ENCODE data around the gene HERPUD2.
"Not testable (repeated sequence)": the region's sequence is repeated elsewhere in the genome, so short reads cannot be mapped to it uniquely, and the experiment has no call there.

HERPUD2 gene

DNA sequence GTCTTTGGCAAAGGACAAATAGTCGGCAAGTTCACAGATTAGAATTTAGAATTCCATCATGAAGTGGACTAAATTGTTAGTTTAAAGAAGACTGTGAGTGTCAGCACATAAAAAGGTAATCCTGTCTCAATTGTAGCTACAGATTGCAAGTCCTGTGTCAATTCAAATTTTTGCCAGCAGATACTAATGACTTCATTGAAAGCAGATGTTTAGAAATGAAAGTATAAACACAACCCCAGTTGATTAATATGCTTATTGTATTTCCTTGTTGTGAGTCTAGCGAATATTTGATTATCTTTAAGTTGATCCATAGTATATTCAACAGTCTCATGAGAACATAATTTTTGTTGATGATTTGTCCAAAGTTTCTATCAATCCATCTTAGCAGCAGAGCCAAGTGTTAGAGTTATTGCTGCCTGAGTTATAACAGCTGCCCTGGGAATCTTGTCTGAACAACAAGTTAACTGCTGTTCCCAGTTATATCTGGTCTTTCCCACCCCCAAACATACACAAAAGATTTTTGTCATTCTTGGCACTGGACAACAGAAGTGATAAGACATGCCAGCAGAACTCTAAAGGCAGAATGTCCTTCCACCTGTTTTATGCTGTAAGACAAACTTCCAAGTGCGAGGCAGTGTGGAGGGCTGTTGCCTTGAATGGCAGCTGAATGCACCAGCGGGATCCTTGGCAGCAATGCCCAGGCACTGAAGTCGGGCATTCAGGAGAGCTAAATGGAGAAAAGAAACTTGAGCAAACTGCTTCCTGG lies 21.3 kb upstream of the HERPUD2 start:
- DNase-seq (ENCODE audit: insufficient read length, low spot score) (no peak), FAIRE-seq (no peak)

DNA sequence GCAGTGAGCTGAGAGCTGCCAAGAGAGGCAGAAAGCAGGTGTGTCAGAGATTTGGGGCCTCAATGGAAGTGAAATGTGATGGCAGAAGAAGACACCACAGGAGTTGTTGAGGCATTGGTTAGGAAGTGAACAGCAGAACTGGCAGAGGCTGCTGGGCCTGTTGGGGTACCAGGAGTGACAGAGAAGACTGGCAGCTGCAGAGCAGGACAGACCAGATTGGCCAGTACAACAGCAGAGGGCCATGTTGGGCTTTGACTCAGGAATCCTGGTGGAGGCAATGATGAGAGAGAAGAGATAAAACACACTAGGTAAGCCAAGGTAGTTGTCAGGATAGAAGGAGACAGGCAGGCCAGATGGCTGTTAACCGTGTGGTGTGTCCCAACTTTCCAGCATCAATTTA lies 19.9 kb upstream of the HERPUD2 start:
- no peak for DNase-seq (ENCODE audit: insufficient read length, low spot score)
- FAIRE-seq = no peak

DNA sequence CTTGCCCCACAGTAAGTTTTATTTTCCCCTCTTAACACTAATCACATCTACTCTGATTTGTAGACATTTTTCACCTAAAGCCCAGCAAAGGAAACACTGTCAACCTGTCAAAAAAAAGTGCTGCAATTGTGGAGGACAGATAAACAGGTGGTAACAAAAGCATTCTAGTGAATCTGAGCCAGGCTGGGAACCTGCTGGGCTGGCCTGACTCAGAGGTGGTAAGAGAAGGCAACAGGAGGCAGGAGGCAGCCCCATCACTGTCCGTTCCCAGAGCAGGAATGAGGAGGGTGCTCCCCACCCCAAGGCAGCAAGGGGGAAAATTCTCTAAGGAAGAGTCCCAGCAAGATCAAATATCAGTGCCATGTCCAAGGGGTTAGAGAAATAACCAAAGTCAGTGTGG lies 19.5 kb upstream of the HERPUD2 start:
- DNase-seq (ENCODE audit: insufficient read length, low spot score) (no peak), FAIRE-seq (no peak)

DNA sequence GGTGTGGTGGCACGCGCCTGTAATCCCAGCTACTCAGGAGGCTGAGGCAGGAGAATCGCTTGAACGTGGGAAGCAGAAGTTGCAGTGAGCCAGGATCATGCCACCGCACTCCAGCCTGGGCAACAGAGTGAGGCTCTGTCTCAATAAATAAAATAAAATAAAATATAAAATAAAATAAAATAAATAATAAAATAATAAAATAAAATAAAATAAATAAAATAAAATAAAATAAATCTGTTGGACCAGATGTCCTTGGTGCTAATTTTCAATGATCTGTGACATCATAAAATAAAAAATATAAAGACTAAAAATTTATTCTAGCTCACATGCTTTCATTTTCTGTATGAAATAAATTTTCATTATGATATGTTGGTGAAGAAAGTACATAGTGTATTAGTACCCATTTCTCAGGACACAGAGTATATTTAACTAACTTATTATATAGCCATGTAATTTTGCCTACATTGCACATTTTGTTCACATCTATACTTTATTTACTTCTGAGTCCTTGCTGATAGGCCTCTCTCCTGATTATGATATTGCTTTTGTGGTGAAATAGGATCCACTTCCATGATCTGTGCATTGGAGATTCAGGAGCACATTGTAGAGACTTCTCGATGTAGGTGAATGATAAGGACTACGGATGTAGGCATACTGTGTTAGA lies 17.8 kb upstream of the HERPUD2 start:
- DNase-seq (ENCODE audit: insufficient read length, low spot score) (no peak), FAIRE-seq (no peak)

DNA sequence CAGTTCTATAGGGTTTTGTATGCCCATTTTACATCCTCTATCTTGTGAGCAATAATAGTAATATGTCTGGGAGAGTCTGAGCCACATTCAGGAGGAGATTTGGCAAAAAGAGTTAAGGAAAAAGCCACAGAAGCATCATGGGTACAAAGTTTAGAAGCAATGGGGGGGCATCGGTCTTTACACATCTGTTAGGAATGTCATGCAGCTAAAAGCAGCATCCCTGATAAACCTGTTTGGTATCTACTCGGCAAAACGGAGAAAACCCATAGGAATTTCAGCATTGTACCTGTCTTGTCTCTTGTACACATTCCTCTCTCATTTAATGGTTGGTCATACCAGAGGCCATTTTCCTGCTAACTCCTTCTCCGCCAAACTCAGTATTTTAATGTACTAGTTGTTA lies 12.5 kb upstream of the HERPUD2 start:
- DNase-seq (ENCODE audit: insufficient read length, low spot score) (no peak), FAIRE-seq (no peak)

DNA sequence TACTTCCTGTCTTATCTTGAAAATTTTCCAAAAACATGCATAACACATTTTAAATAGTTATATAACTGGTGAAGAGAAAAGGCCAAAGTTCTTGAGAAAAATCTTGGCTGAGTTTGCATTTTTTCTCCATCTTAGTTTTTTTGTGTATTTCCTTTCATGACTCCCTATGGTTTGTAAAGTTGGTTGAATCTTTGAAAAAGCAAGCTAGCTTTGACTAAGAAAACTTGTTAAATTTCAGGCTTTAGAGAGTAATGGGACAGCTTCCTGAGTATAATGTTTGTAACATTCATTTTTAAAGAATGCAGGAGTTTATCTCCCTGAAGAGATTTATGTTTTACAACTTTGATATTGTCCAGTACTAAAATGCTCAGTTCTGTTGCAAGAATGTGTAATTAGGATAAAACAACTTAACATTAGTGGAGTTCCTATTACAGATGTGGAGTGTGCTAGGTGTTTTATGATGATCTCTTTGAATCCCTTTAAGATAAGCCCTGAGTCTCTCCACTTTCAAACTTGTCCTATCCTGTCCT lies 11.1 kb upstream of the HERPUD2 start:
- no peak for FAIRE-seq
- DNase-seq (ENCODE audit: insufficient read length, low spot score) = no peak

DNA sequence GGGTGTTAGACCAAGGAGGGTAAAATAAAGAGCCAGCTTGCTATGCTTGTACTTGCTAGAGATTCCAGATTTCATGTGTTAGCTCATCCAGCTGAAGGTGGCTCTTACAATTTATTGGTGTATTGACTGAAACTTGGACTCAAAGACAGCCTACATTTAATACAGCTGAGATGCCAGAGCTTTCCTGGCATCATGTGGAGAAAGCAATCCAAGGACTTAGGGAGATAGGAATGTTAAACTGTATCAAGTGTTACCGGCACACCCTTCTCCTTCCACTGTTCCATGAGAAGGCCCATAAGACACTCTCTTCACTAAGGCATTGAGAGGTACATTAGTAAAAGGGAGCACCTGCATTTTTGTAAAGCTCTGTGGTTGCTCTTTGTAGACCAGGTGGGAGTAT lies 9.3 kb upstream of the HERPUD2 start:
- no peak for FAIRE-seq
- DNase-seq (ENCODE audit: insufficient read length, low spot score) = no peak

DNA sequence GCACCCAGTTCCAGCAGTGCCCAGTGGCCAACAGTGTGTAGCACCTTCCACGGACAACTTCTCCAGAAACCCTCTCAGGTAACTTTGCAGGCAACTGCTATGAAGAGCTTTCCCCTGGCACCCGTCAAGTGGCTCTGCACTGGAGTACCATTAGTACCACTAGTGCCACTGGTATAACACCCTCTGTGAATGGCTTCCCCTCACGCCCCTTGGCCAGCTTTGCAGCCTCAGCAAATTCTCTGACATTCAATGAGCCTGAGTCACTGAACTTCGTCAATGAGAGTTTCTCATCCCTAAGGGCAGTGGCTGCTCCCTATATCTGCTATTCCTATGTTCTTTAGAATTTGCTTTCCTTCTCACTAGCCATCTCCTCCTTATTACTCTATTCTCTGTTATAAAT lies 7.6 kb upstream of the HERPUD2 start:
- DNase-seq (ENCODE audit: insufficient read length, low spot score) (no peak), FAIRE-seq (no peak)

DNA sequence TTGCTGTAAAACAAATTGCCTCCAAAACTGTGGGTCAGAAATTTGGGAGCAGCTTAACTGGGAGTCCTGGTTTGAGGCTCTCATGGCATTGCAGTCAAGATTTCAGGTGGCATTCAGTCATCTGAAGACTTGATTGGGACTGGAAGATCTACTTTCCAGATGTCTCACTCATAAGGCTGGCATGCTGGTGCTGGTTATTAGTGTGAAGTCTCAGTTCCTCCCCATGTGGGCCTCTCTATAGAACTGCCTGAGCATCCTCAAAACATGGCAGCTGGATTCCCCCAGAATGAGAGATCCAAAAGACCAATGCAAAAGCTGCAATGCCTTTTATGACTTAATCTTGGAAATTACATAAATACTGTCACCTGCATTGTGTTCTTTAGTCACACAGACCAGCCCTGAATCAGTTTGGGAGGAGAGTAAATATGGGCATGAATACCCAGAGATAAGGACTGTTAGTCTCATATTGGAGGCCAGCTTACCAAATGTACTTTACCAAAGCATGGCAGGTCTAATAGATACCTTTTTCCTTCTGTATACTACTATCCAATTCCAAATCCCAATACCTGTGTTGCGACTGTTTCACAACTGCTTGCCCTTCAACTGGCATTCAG lies 6.5 kb upstream of the HERPUD2 start:
- DNase-seq (ENCODE audit: insufficient read length, low spot score) (no peak), FAIRE-seq (no peak)

DNA sequence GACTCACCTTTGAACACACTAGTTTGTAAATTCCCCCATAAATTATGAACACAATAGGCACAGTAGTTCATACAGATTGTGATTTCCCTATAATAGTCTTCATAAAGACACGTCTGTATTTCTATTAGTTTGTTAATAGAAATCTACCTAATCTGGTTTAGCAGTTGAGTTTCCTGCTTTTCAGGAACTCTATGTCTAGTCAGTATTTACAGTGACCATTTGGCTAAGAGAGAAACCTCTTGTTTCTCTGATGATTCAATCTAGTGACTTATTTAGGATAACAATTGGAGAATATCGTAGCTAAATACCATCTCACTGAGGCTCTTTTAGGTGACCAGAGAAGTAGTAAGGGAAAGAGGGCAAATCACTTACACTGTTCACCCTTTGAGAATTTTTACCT lies 5.9 kb upstream of the HERPUD2 start:
- DNase-seq (ENCODE audit: insufficient read length, low spot score) = no peak
- FAIRE-seq = no peak

DNA sequence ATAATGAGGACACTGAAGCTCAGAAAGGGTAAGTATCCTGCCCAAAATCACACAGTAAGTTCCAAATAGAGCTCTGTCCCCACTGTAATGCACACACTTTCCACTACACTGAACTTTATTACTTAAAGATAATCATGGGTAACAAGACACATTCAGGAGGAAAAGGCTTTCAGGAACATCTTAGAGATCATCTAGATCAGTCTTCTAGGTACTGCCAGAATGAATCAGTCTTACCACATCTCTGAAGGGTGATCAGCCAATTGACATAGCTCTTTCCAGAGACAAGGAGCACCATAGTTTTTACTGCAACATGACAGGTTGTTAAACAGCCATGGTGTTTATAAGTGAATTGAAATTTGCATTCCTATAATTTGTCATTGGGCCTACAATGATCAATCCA lies 5.4 kb upstream of the HERPUD2 start:
- FAIRE-seq (no peak), DNase-seq (ENCODE audit: insufficient read length, low spot score) (no peak)

DNA sequence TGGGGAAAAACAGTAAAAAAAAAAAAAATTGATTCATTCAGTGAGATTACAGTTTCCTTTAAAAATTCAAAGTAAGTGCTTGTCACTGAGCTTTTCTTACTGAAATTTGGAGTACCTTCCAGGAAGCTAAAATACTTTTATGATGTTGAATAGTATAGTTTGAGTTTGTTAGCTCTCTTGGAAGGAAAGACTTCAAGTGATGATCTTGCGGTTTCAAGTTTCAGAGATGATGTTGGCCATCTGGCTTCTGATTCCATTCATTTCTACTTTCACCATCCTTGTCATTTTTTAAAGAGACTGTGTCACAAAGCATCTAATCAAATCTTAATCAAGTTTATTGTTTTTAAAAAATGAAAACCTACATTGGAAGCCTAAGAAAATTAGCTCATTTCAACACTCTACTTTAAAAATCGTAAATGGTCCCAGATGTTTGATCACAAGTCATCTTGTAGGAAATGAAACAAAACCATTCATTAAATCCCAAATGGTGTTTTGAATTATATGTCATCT lies 4.9 kb upstream of the HERPUD2 start:
- no peak for DNase-seq (ENCODE audit: insufficient read length, low spot score)
- FAIRE-seq = no peak

DNA sequence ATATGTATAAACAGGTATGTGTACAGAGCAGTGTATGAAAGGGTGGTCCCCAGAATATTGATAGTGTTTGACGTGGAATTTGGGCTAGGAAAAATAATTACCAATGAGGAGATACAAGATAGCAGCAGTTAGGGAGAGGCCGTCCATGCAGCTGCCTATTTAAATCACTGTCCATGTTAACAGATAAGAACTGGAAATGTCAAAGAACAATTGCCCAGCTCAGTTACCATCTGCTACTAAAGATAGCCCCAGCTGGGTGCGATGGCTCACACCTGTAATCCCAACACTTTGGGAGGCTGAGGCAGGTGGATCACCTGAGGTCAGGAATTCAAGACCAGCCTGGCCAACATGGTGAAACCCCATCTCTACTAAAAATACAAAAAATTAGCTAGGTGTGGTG lies 3.4 kb upstream of the HERPUD2 start:
- not testable (repeated sequence) for FAIRE-seq; DNase-seq (ENCODE audit: insufficient read length, low spot score)

DNA sequence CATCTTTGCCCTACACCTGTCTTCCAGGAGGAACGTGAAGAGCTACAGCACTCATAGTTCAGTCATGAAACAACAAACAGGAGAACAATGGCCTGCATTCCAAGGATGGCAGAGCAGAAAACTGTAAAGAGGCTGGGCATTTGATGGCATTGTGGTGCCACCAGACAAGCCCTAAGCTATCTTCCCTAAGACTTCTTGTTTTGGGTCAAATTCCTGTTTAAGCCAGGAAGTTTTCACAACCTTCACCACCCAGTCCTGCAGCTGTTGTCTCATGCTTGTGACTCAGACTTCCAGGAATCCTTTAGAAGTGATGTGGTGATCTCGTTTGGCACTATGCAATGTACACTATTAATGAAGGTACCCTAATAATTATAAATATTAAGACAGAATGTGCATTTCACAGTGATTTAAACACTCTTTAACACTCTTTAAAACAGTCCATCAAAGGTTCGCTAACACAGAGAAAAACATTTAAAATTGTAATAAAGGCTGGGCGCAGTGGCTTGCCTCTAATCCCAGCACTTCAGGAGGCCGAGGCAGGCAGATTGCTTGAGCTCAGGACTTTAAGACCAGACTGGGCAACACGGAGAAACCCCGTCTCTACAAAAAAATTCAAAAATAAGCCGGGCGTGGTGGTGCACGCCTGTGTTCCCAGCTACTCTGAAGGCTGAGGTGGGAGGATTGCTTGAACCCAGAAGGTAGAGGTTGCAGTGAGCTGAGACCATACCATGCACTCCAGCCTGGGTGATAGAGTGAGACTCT lies 2.7 kb upstream of the HERPUD2 start:
- FAIRE-seq = no peak
- peak; percentile 45 for DNase-seq (ENCODE audit: insufficient read length, low spot score)

DNA sequence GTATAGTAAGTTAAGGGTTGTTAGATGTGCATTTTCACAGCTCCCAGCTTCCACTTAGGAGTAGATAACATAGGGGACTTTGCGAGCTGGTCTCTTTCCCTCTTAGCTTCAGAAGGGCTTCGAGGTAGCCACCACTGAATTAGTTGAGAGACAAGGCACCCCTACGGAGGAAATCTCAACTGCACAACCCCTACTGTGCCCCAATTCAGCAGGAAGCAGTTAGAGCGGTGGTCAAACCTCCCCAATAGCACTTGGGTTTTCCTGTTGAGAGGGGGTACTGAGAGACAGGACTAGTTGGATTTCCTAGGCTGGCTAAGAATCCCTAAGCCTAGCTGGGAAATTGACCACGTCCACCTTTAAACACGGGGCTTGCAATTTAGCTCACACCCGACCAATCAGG lies 1.1 kb upstream of the HERPUD2 start:
- DNase-seq (ENCODE audit: insufficient read length, low spot score) (no peak), FAIRE-seq (no peak)

DNA sequence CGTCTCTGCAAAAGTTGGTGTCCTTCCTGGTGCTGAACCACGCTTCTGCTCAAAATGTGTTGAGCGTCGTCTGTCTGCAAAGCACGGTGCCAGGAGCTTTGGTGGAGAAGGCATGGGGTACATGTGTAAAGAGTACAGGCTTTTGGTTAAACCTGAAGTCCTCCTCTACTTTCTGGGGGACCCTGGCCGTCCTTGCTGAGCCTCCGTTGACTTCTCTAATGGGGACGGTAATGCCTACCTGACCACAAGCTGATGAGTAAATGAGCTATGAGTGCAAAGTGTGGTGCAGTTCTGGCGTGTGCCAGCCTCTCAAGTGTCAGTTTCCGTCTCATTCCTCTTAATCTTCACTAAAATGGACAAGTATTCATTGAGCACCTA lies 527 bp upstream of the HERPUD2 start:
- DNase-seq (ENCODE audit: insufficient read length, low spot score) (no peak), FAIRE-seq (no peak)

DNA sequence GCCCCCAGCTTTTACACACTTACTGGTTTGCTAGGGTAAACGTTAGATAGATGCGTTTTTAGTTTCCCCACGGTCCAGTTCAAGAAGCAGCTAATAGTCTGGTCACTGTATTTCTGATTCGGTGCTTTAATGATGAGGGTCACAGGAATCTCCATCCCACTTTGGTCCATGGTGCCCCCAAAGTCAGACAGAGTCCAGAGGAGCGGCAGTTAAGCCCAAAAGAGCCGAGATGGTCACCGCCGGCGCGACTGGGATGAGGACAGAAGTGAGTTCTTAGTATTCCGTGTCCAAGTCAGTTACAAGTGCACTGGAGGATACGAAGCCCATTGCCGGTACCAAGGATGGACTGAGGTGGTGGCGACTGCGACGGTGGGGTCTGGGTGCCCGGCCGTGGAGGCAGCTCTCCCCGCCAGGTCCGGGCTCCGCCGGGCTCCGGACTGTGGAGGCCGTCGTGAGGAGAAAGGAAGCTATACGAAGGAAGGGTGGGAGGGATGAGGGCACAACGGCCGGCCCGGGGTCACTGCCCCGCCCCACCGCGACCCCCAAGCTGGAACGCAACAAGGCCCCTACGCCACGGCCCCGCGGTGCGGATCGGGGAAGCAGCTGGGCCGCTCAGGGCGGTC lies 663 bp downstream of the HERPUD2 start:
- DNase-seq (ENCODE audit: insufficient read length, low spot score) = no peak
- FAIRE-seq = no peak

DNA sequence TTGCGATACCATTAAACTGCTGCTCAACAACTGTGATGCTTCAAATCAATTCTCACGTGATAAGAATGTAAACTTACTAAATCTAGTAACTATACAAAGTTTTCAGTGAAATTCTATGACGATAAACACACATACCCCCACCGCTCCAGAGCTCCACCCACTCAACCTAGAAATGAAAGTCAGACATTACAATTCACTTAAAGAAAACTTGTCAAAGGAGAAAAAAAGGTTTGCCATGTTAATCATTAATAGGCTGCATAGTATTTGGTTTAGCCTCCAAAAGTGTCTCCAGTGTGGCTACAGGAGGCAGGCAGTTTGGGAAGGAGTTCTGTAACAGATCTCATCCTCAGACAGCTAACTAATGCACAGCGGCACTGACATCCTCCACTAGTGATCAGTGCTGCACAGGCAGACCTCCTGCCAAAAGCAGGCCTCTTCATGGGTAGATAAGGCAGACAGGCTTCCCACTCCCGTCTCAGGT lies 3.1 kb downstream of the HERPUD2 start:
- FAIRE-seq (no peak), DNase-seq (ENCODE audit: insufficient read length, low spot score) (no peak)

DNA sequence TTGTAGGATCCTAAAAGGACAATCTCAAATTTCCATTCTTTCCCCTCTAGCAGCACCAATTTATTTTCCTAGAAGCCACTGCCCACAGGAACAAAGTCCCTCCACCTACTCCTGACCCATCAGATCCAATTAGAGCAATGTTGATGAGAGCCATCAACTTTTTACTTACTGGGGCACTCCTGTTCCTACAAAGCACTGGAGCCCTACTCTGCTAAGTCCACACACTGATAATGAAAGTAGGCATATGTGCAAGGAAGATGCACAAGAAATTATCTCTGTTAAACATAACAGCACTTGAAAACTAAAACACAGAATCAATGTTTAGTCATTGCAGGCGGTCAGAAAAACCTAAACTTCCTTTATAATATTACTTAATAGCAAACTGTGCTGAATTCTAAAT lies 3.6 kb downstream of the HERPUD2 start:
- DNase-seq (ENCODE audit: insufficient read length, low spot score) = no peak
- FAIRE-seq = no peak

DNA sequence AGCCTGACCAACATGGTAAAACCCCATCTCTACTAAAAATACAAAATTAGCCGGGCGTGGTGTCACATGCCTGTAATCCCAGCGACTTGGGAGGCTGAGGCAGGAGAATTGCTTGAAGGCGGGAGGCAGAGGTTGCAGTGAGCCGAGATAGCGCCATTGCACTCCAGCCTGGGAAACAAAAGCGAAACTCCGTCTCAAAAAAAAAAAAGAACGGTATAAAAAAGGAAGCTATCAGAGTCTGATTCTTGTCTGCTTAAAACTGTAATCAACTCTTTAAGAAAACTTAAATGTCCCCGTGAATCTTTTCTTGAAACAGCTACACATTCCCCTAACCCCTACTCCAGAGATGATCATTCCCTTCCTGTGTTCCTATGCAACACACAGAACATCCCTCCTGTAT lies 4.3 kb downstream of the HERPUD2 start:
- FAIRE-seq; DNase-seq (ENCODE audit: insufficient read length, low spot score): not testable (repeated sequence)

All from HTR-8/SVneo (cell line).